ENCODE measurements around the gene UVRAG.

The UVRAG gene

DNA sequence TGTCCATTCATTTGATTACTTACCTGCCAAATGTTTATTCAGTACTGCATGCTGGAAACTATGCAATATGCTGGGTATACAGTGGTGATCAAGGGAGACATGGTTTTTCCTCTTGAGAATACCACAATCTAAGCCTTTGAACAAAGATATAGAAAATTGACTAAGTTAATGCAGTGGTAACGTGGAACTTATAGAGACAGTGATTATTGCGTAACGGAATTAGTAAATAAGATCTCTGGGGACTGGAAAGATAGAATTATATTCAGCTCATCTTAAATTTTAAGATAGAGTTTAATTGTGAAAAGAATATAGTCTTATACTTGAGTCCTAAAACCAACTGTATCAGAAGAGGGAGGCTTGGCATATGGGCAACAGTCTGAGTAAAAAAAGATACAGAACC lies 129.5 kb downstream of the UVRAG start:
- Histone ChIP-seq H3K4me3 (IDR thresholded peaks at IDR 0.05; ENCODE audit: insufficient read depth, low read depth, low read length) (no peak overlapping the region), H4K20me1 (ENCODE audit: insufficient read depth) (no peaks in the 10 kb centered on the region), H3K27me3 (ENCODE audit: insufficient read depth, low read depth) (no peaks in the 10 kb centered on the region), H3K79me2 (ENCODE audit: insufficient read depth, low read depth) (no peaks in the 10 kb centered on the region), H3K27ac (no peak overlapping the region), H3K4me1 (ENCODE audit: low read depth, poor library complexity, severe bottlenecking) (peaks cover 58% of the 10 kb centered on the region), H3K36me3 (ENCODE audit: insufficient read depth) (no peaks in the 10 kb centered on the region), H2AFZ (ENCODE audit: low read depth) (no peak overlapping the region), H3K4me2 (no peak overlapping the region), H3K9ac (no peak overlapping the region)
- TF ChIP-seq, protein P1, sequence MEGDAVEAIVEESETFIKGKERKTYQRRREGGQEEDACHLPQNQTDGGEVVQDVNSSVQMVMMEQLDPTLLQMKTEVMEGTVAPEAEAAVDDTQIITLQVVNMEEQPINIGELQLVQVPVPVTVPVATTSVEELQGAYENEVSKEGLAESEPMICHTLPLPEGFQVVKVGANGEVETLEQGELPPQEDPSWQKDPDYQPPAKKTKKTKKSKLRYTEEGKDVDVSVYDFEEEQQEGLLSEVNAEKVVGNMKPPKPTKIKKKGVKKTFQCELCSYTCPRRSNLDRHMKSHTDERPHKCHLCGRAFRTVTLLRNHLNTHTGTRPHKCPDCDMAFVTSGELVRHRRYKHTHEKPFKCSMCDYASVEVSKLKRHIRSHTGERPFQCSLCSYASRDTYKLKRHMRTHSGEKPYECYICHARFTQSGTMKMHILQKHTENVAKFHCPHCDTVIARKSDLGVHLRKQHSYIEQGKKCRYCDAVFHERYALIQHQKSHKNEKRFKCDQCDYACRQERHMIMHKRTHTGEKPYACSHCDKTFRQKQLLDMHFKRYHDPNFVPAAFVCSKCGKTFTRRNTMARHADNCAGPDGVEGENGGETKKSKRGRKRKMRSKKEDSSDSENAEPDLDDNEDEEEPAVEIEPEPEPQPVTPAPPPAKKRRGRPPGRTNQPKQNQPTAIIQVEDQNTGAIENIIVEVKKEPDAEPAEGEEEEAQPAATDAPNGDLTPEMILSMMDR (conservative IDR thresholded peaks at IDR 0.05; ENCODE audit: low read depth, low read length) = no peak

DNA sequence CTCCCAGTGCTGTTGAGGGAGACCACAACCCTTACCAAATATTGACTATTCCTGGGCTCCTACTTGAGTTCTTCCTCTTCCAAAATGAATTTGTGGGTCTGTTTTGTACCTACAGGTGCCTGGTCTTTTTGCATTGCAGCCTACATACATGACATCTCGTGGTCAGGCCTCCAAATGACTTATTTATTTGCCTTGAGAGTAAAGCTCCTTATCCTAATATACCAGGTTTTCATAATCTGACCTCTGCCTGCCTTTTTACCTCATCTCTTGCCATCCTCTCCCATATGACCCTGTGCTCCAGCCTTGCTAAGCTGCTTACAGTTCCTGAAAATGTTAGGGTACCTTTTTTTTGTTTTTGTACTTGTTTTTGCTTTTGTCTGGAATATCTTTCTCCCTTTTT lies 130.4 kb downstream of the UVRAG start:
- Histone ChIP-seq H3K27me3 (ENCODE audit: insufficient read depth, low read depth) (no peaks in the 10 kb centered on the region), H3K4me3 (IDR thresholded peaks at IDR 0.05; ENCODE audit: insufficient read depth, low read depth, low read length) (no peak overlapping the region), H3K4me1 (ENCODE audit: low read depth, poor library complexity, severe bottlenecking) (peaks cover 52% of the 10 kb centered on the region), H3K36me3 (ENCODE audit: insufficient read depth) (no peaks in the 10 kb centered on the region), H3K4me2 (peak overlapping the region; percentile 75), H2AFZ (ENCODE audit: low read depth) (no peak overlapping the region), H3K27ac (peak overlapping the region; percentile 83; the same call in 1 of the 2 replicates), H3K9ac (no peak overlapping the region), H3K79me2 (ENCODE audit: insufficient read depth, low read depth) (no peaks in the 10 kb centered on the region), H4K20me1 (ENCODE audit: insufficient read depth) (no peaks in the 10 kb centered on the region)
- TF ChIP-seq, protein P1 (conservative IDR thresholded peaks at IDR 0.05; ENCODE audit: low read depth, low read length) = no peak

DNA sequence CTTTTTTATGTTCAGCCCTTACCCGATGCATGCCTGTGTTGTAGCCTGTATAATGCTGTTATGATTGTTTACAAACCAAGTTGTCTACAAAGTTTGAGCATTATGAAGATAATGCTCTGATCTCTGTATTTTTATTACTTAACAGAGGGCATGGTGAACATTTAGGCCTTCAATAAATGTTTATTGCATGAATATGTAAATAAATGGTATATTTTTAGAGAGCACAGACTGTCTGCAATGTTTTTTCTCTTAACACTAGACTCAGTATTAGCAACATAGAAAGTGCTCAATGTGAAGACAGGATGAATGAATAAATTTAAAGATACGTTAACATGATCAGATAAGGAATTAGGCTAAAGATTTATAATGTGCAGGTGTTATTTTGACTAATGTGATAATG lies 130.9 kb downstream of the UVRAG start:
- Histone ChIP-seq H3K9ac (no peak overlapping the region; the same call in 1 of the 2 replicates), H3K79me2 (ENCODE audit: insufficient read depth, low read depth) (no peaks in the 10 kb centered on the region), H3K27ac (peak overlapping the region; percentile 83), H2AFZ (ENCODE audit: low read depth) (no peak overlapping the region), H3K4me3 (IDR thresholded peaks at IDR 0.05; ENCODE audit: insufficient read depth, low read depth, low read length) (no peak overlapping the region), H3K4me1 (ENCODE audit: low read depth, poor library complexity, severe bottlenecking) (peaks cover 50% of the 10 kb centered on the region), H3K36me3 (ENCODE audit: insufficient read depth) (no peaks in the 10 kb centered on the region), H3K27me3 (ENCODE audit: insufficient read depth, low read depth) (no peaks in the 10 kb centered on the region), H3K4me2 (peak overlapping the region; percentile 75), H4K20me1 (ENCODE audit: insufficient read depth) (no peaks in the 10 kb centered on the region)
- TF ChIP-seq, protein P1 (conservative IDR thresholded peaks at IDR 0.05; ENCODE audit: low read depth, low read length) = no peak

DNA sequence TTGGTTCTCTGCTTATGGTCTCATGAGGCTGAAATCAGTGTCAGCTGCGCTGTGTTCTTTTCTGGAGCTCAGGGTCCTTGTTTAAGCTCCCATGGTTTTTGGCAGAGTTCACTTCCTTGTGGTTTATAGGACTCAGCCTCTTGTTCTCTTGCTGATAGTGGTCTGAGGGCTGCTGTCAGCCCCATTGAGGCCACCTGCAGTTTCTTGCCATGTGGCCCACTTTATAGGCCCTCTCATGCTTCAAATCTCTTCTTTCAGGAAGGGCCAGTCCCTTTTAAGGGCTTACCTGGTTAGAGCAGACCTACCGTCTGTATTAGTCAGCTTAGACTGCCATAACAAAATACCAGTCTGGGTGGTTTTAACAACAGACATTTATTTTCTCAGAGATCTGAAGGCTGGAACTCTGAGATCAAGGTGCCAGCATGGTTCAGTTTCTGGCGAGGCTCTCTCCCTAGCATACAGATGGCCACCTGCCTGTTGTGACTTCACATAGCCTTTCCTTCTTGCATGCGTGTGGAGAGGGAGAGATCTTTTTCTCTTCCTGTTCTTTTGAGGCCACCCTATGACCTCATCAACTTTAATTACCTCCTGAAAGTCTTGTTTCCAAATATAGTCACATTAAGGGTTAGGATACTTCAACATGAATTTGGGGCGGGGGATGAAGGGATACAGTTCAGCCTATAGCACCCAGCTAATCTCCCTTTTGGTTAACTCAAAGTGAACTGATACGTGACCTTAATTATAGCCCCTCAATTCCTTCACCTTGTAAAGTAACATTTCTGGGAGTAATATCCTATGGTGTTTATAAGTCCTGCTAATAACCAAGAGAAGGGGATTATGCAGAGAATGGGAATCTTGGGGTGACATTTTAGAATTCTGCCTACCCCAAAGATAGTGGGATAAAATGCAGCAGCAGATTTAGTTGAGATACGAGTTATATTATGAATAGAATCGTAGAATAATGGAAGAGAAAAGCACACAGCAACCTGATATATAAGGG lies 131.8 kb downstream of the UVRAG start:
- peak overlapping the region; percentile 83 for H3K27ac ChIP-seq
- H3K27me3 ChIP-seq (ENCODE audit: insufficient read depth, low read depth) = no peaks in the 10 kb centered on the region
- H3K9ac ChIP-seq = peak overlapping the region; percentile 49; the same call in 1 of the 2 replicates
- TF ChIP-seq, protein P1 (conservative IDR thresholded peaks at IDR 0.05; ENCODE audit: low read depth, low read length) = no peak
- no peaks in the 10 kb centered on the region for H3K36me3 ChIP-seq (ENCODE audit: insufficient read depth)
- peaks cover 44% of the 10 kb centered on the region for H3K4me1 ChIP-seq (ENCODE audit: low read depth, poor library complexity, severe bottlenecking)
- no peaks in the 10 kb centered on the region for H4K20me1 ChIP-seq (ENCODE audit: insufficient read depth)
- peak overlapping the region; percentile 75 for H3K4me2 ChIP-seq
- peak overlapping the region; percentile 13; the same call in 1 of the 2 replicates for H2AFZ ChIP-seq (ENCODE audit: low read depth)
- no peaks in the 10 kb centered on the region for H3K79me2 ChIP-seq (ENCODE audit: insufficient read depth, low read depth)
- no peak overlapping the region for H3K4me3 ChIP-seq (IDR thresholded peaks at IDR 0.05; ENCODE audit: insufficient read depth, low read depth, low read length)
